T1000 (cell line): ENCODE results near the gene HSPE1.
A peak's percentile ranks its signal among the peaks of the same experiment; 100 is the strongest.
"Not testable (repeated sequence)": the region's sequence is repeated elsewhere in the genome, so short reads cannot be mapped to it uniquely, and the experiment has no call there.

Source experiments
- DNase-seq: peaks from one replicate; lab custom pipeline; 2025; ENCODE audit warnings: mixed read lengths; lab: John Stamatoyannopoulos, UW

HSPE1 gene

DNA sequence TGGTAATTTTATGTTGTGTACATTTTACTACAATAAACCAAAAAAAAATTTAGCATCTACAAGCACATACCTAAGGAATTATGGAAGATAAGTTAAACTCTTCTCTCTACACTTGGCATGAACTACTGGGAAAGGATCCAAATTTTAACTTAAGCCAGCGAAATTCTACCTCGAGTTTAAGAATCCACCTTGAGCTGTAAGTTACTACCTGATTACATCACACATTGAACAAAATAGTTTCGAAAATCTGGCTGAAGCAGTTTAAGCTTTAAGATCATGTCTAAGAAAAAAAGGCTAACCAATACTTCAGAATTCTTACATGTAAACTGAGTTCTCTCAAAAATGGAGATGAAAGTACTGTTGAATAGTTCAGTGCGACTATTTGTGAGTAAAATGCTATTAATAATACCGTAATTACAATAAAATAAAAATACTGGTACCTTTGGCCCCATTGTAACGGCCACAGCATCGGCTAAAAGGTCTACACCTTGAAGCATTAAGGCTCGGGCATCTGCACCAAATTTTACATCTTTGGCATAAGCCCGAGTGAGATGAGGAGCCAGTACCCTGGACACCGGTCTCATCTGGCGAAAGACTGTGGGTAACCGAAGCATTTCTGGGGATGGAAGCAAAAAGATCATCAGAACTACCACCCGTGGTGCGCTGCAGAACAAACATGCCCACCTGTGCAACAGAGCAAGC, 1.8 kb upstream of the HSPE1 start:
- DNase-seq, result no peak

DNA sequence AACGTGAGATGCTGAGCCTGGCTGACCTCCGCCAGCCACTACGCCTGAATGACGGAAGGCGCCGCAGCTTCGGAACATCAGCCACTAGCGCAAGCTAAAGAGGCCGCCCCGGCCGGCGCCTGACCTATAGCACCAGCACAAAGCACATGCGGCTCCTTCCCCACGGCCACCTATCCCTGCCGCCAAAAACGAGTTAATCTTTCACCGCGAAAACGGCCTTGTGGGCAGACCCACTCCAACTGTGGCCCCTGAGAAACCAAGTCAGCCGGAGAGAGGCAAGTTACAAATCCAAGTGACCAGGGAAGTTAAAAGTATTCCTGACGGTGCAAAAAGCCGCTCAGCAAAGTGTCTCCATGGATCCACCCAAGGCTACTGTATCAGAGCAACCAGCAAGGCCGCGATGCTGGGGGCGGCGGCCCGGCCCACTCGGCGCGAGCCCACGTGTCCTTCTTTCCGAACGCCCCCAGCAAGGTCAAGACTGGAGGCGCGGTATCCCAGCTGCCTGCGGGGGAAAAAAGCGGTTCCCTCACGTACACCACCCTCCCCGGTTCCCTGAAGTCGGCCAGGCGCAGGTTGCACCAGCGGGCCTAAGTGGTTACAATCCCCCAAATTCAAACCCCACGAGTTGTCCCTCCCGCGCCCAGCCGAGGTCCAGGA, 1.1 kb upstream of the HSPE1 start:
- no peak for DNase-seq

DNA sequence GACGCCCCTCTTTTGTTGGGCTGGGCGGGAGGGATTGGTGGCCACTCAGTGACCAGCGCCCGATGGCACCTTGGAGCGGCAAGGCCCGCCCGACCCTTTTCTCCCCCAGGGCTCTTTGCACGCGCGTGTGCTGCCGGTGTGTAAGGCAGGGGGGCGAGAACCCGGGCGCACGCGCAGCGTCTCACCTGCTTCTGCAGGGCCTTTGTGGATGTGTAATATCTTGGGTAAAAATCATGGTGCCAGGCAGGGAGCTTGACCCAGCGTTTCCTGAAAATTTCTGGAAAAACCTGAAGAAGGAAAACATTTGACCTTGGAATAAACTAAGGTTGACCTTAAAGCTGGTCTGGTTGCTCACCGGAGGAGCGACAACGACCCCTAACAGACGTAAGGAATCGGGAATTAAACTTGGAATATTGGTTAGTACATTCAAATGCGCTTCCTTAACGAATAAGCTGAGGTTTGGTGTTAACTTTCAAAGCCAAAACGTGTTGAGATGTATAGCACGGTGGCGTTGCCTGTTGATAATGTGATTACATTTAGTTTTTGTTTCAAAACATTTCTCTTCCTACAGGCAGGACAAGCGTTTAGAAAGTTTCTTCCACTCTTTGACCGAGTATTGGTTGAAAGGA, 438 bp downstream of the HSPE1 start:
- DNase-seq, result no peak

DNA sequence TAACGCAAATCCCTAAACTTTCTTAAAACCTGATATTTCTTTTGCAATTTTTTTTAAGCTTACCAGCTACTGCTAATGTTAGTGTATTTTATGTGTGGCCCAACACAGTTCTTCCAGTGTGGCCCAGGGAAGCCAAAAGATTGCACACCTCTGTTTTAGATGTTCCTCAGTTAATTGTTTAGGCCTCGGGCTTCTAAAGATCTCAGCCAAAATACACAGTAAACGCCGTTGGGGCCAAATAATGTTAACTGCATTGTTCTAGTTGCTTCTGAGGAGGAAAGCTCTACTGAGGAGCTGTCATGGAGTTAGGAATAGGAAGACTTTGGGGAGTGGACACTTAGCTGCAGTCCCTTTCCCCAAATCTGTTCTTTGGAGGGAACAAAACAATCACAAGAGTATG, 2.0 kb downstream of the HSPE1 start:
- DNase-seq, result no peak

DNA sequence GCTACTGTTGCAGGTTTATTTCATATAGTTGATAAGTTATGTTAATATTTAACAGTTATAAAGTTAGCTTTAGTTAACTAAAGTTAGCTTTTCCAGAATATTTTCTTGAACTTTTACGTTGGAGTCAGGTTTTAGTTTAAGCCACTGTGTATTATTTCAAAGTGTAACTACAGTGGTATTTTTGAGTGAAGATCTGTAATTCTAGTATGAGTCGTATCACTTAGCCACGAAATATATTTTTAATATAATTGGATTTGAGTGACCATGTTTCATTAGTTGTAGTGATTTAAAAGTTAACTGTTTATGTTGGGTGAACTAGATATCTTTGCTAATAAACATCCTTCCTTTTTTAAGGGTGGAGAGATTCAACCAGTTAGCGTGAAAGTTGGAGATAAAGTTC, 2.5 kb downstream of the HSPE1 start:
- no peak for DNase-seq

DNA sequence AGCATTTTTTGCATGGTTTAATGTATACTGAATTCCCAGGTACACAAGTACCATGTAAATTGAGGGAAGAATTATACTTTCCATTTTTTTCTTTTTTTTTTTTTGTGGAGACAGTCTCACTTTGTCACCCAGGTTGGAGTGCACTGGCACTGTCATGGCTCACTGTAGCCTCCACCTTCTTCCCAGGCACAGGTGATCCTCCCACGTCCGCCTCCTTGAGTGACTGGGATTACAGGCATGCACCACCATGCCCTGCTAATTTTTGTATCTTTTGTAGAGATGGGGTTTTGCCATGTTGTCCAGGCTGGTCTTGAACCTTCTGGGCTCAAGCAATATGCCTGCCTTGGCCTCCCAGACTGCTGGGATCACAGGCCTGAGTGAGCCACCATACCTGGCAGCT, 3.8 kb downstream of the HSPE1 start:
- DNase-seq, result no peak

DNA sequence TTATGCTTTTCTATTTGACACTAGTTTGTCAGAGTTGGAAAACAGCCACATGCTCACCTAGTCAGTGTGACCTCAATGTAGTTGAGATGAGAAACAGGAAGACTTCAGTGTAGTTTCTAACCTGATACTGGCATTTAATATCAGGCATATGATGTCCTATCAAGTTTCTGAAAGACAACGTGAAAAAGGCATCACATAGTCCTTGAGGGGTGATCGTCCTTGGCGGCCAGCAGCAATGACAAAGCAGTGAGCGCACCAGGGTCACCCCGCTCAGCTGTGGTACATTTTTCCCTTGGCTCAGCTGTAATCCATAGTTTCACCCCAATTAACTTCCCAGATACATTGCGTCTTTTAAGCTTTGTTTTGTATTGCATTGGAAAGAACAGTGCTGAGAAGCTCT, 4.3 kb downstream of the HSPE1 start:
- DNase-seq, result no peak

DNA sequence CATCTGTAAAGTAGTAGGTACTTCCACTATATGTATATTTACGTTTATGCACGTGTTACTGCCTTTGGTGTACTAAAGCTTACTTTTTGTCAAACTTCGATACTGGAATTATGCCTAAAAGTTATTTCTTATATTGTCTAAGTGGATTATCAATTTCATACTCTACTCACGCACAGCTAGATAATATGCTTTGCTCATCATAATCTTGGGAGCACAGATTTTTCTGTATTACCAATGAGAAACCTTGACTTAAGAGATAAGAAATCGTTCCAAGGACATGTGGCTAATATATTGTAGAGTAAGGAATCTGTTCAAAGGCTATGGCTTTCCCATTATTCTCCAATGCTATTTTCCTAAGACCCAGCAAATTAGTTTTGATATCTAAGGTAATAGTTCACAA, 6.5 kb downstream of the HSPE1 start:
- DNase-seq, result no peak

DNA sequence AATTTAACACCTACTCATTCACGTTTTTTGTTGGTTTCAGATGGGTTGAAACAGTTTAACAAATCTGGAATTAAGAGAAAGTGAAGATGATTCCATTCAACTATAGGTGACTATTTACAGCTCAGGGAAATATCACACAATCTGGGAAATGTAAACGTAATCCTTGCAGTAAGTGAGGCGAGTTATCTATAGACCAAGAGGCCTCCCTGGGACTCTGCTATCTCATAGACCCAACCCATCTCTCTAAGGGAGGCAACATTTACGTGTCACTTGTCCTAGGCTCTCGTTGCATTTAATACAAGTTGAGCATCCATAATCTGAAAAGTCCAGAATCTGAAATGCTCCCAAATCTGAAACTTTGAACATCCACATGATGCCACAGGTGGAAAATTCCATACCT, 13.7 kb downstream of the HSPE1 start:
- no peak for DNase-seq

DNA sequence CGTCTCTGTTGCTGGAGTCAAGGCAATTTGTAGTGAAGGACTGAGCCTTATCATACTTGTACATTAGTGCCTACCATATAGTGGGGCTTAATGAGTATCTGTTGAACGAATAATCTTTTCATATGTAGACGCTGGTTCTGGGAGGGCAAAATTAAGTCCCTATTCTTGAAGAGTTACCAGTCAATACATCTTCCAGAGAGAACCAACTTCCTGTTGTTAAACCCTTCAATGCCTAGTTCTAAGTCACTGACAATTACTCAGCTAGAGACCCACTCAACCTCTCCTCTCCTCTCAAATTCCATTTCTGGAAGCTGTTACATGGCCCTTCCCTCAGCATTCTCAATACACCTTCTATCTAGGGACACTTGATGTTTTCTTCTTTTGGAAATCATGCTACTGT, 14.6 kb downstream of the HSPE1 start:
- DNase-seq, result no peak

DNA sequence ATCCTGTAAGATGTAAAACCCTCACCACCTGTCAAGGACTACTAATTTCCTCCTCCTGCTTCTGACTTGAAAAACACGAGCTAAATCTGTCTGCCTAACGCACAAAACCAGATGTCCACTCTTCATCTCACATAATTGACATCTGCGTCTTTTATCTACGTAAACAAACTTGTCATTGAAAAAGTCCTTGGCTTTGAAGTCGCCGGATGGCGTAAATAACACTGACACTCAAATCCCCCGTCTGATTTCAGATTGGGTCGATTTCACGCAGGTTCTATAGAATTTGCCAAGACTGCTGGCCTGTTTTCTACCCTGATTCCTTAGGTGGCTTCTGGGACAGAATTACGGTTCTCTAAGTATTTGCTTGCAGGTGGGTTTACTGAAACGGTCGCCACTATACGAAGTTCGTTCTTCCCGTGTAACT, 15.1 kb downstream of the HSPE1 start:
- no peak for DNase-seq

DNA sequence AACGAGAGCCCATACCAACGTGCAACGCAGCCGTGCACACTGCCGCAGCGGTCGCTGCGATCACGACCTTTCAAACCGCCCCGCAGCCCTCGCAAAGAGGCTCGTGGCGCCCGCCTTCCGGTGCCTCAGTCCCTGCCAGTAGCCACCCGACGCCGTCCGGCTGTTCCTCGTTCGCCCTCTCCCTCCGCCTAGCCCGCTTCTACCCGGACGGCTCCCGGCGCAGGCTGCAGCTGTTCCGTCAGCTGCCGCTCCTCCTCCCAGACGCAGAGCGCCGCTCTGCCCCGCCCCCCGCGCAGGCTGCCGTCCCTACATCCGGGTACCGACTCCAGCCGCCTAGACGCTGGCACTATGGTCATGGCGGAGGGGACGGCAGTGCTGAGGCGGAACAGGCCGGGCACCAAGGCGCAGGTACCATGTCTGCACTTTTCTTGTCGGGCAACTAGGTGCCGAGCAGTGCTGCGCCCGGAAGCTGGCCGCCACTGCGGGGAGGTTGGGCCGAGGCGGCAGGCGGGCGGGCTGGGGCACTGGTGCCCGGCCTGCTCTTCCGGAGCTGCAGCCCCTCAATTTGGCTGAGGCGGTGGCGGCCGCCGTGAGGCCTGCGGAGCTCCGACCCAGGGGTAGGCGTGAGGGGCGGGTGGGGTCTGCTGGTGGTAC, 15.7 kb downstream of the HSPE1 start, which contains the start of gene MOB4:
MOB4 (plus strand) TSS at position 328 of the 654 bp plus-strand sequence; CDS start at position 349, 21 bp downstream.
- DNase-seq, result peak; percentile 87

DNA sequence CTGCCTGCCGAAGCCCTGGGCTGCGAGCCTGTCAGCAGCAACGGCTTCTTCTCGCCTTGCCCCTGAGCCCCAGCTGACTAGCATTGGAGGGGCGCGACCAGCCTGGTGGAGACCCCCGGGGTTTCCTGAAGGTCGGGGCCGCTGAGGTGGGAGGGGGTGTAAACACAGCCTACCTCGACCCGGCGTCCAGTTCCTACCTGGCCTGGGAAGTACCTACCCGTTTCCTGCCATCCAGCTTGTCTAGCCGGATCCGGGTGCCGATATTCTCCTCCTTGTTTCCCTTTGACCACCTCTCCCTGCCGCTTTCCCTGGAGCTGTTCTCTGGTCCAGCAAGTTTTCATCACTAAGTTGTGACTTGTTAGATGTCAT, 16.2 kb downstream of the HSPE1 start:
- no peak for DNase-seq

DNA sequence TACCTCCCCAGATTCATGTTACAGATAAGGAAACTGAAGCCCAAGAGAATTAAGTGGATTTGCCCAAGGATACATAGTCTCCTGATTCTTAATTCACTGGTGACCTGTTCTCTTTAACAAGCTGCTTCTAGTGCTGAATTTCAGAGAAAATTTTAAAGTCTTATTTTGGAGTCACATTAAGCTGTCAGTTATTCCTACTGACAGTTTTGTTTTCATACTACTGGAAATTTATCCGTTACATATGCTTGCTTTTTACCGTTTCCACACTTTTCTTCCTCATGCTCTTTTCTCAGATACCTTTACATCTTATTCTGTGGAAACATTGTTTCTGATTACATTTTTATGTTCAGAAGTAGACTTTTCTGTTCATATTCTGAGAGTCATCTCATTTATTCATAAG, 17.0 kb downstream of the HSPE1 start:
- no peak for DNase-seq

DNA sequence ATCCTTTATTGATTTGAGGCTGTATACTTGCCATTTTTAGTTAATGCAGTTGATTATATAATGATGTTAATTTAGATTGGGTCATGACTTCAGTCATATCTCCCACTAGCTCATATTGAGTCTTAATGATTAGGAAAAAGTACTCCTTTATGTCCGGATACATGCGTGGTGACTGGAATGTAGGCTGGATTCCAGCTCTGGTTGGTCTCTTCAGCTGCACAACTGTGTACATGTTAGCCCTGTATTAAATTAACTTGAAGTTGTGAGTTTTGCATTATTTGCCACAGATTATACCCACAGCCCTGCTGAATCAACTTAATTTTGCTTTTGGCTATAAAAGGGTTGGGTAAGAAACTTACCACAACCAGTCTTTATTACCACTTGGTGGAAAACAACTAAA, 38.2 kb downstream of the HSPE1 start:
- DNase-seq, result no peak

DNA sequence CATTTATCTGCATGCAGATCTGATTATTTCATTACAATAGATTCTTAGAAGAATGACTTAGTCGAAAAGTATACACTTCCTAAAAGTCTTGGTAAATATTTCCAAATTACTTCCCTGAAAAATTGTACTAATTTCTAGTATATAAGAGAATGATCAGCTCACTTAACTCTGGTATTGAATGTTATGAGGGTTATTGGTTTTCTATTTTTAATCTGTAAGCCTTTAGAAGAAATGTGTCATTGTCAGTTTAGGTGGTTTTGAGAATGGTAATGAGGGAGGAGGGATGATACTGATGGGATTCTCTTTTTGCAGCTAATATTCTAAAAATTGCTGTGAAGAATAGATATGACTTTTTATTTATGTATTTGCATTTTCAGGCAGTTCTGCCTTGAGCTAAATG, 39.6 kb downstream of the HSPE1 start:
- DNase-seq, result no peak

DNA sequence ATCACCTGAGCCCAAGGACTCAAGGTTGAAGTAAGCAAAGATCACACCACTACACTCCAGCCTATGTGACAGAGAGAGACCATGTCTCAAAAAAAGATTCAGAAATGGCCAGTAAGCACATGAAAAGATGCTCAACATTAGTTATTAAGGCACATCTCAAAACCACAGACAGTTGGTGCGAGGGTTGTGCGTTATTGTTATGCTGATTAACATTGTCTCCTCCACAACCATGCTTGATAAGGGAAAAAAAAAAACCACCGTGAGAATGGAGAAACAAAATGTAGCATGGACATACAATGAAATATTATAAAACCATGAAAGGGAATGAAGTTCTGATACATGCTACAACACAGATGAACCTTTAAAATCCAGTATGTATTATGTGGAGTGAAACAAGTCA, 43.0 kb downstream of the HSPE1 start:
- no peak for DNase-seq

DNA sequence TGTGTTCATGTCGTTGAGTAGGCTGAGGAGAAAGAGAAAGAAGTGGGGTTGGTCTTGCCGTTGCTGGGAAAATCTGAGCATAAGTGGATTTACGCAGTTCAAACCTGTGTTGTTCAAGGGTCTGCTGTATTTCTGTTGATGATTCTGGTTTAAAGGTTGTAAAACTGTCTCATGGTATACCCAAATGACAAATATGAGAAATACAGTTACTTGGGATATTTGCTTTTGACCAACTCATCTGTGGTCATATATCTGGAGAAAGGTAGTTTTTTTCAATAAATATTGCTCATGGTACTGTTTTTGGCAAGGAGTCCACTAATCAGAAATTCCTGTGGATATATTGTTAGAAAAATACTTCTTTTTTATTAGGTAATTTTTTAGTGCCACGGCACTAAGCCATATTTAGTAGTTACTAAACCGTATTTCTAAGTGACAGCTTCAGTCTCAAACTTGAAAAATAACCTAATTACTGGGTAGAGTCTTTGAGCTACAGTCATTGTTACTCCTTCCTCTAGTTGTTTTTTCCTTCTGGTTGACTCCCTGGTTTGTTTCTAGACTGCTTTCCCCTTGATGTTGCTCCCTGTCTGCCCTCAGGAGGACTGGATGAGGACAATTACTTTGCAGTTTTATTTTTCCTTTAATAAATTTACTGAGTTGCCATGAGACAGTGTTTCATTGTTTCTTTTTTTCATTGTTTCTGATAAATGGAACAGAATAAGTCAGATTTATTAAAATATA, 47.2 kb downstream of the HSPE1 start:
- DNase-seq, result no peak

DNA sequence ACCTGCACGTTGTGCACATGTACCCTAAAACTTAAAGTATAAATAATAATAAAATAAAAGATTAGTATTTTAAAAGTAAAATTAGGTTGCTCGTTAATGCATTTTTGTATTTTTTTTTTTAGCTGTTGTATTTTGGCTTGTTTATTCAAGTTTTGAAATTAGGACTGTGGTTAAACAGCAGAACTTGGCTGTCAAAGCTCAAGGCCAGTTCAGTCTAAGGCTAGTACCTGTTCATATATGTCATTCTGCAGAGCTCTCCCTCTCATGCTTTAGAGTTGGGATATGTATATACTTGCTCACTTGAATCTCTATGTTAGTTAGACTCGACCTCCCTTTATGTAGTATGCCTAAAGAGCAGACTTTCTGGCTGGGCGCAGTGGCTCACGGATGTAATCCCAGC, 48.4 kb downstream of the HSPE1 start:
- DNase-seq, result no peak

DNA sequence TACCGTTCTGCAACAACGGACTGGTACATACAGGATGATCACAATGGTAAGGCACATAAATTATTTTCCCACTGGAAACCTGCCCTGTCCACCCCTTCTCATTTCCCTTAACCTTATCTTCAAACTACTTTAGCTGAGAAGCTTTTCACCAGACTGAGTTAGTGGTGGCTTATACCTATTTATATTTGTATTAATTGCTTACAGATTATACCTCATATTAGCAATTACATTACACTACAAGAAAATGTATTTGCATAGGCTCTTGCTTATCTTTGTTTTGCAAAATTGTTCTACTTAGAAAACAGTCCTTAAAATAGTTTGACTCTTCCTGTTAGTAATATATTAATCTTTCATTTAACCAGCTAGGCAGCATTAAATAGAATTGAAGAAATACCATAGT, 51.1 kb downstream of the HSPE1 start:
- not testable (repeated sequence) for DNase-seq
